Esophagus squamous epithelium (tissue), 5 donors: Measurements from ENCODE around the gene SCN2B. TPM values are rescaled to one million over a fixed set of nuclear protein-coding genes. Genes with fewer than 3 reads are reported as not detected.

Experiments
- DNase-seq: peaks from one replicate; lab custom pipeline; 2025; lab: John Stamatoyannopoulos, UW
- H3K27ac ChIP-seq, 4 donors: fragments of 200-600 bp; sonication (generic); one replicate each; pipeline ENCODE4 v1.5.1; 2016 to 2019; ENCODE audit warnings: mild to moderate bottlenecking in 1 of 4
- H3K27me3 ChIP-seq, 4 donors: fragments of 200-600 bp; sonication (generic); 1 replicate in 3 of 4; 2 replicates in 1 of 4; pipeline versions ENCODE4 v1.5.1 to v1.6.0; 2017 to 2021; ENCODE audit warnings: antibody characterized with exemption in 1 of 4
- H3K36me3 ChIP-seq, 3 donors: fragments of 200-600 bp; sonication (generic); one replicate each; pipeline ENCODE4 v1.5.1; 2016 to 2019
- H3K4me1 ChIP-seq, 3 donors: fragments of 200-600 bp; sonication (generic); one replicate each; pipeline ENCODE4 v1.5.1; 2017 to 2019
- H3K4me3 ChIP-seq, 4 donors: fragments of 200-600 bp; sonication (generic); 1 replicate in 3 of 4; 2 replicates in 1 of 4; pipeline ENCODE4 v1.5.1; 2016 to 2019; ENCODE audit warnings: mild to moderate bottlenecking in 2 of 4, moderate library complexity in 1 of 4
- H3K9me3 ChIP-seq, 3 donors: fragments of 200-600 bp; sonication (generic); one replicate each; pipeline ENCODE4 v1.5.1; 2016 to 2019
- CTCF ChIP-seq, 6 experiments: fragments of 450-650 bp in 4 of 6; fragments of 200-600 bp in 2 of 6; sonication (generic) in 2 of 6; IDR thresholded peaks; one replicate each; pipeline ENCODE4 v1.5.1; 2016 to 2019; ENCODE audit warnings: antibody characterized with exemption in 6 of 6, mild to moderate bottlenecking in 4 of 6, moderate library complexity in 4 of 6
- POLR2A ChIP-seq, 4 donors: fragments of 450-650 bp; IDR thresholded peaks; one replicate each; pipeline ENCODE4 v1.6.1; 2017; ENCODE audit warnings: antibody characterized with exemption in 4 of 4, mild to moderate bottlenecking in 4 of 4, moderate library complexity in 3 of 4
- WGBS, 2 donors: methylation state at CpG; one replicate each; pipeline ENCODE4 v1.1.5; 2018; 5-methylcytosine and 5-hydroxymethylcytosine counted together
- intact Hi-C: fragments of 100-400 bp; cut with DNase I; formaldehyde crosslinking; loops from one replicate; pipeline ENCODE4 v1.15.0; 2022
- small RNA-seq, 4 donors: library from RNA; depleted of rRNA; stranded (forward); fragments of <200 nt; gene quantifications; one replicate each; pipeline ENCODE3, GENCODE V24; 2016
- total RNA-seq, 4 donors: library from RNA; depleted of rRNA; stranded (reverse); fragments of >200 nt; gene quantifications; one replicate each; pipeline ENCODE4 v1.1.0, GENCODE V29; 2016
- donor health status: DM: yes; HTN: yes; CAD: no.

SCN2B gene
- total RNA-seq, 4 donors from 2014 or later = 0.38 to 1.1 TPM; not detected in 2

GRCh38 chr11:118117790-118118601 lies 58.4 kb downstream of the SCN2B start:
- DNase-seq = no peak
- Histone ChIP-seq H3K4me3 (no peak overlapping the region), H3K27ac (no peak overlapping the region)

GRCh38 chr11:118115048-118115447 lies 61.4 kb downstream of the SCN2B start:
- 88 to 94% methylated on average over 6 to 7 of the region's 7 CpGs for WGBS, 2 donors
- intact Hi-C loops = no loop called here
- peaks cover 0 to 89% (median 0%) of the 10 kb centered on the region in 3 donors for H3K36me3 ChIP-seq
- H3K27me3 ChIP-seq = peaks cover 0 to 3% (median 0%) of the 10 kb centered on the region in 4 donors
- peaks cover 0 to 17% (median 5%) of the 10 kb centered on the region in 3 donors for H3K4me1 ChIP-seq
- H3K27ac ChIP-seq = no peak overlapping the region
- no peak overlapping the region for H3K4me3 ChIP-seq
- H3K9me3 ChIP-seq = no peaks in the 10 kb centered on the region
- no peak for DNase-seq
- no peak for TF ChIP-seq CTCF (IDR thresholded peaks at IDR 0.05)

More at GRCh38 chr11:118117790-118118601, 58.4 kb downstream of the SCN2B start:
- intact Hi-C loops = no loop called here
- Histone ChIP-seq H3K9me3 (no peaks in the 10 kb centered on the region), H3K4me1 (peaks cover 0 to 7% (median 0%) of the 10 kb centered on the region in 3 donors), H3K36me3 (peaks cover 0 to 92% (median 0%) of the 10 kb centered on the region in 3 donors), H3K27me3 (peaks cover 0 to 3% (median 0%) of the 10 kb centered on the region in 4 donors)
- WGBS, 2 donors = 68 to 83% methylated on average over 5 to 7 of the region's 9 CpGs
- TF ChIP-seq CTCF (IDR thresholded peaks at IDR 0.05) (no peak), POLR2A (IDR thresholded peaks at IDR 0.05) (no peak)

GRCh38 chr11:118114266-118114665 lies 62.2 kb downstream of the SCN2B start:
- peaks cover 0 to 89% (median 0%) of the 10 kb centered on the region in 3 donors for H3K36me3 ChIP-seq
- no peak for DNase-seq
- intact Hi-C loops = no loop called here
- peaks cover 0 to 17% (median 5%) of the 10 kb centered on the region in 3 donors for H3K4me1 ChIP-seq
- no peaks in the 10 kb centered on the region for H3K9me3 ChIP-seq
- WGBS, 2 donors = 14 to 100% methylated on average over 1 of the region's 1 CpG
- H3K4me3 ChIP-seq = no peak overlapping the region
- TF ChIP-seq CTCF (IDR thresholded peaks at IDR 0.05) = no peak
- no peak for TF ChIP-seq POLR2A (IDR thresholded peaks at IDR 0.05)
- no peak overlapping the region for H3K27ac ChIP-seq
- peaks cover 0 to 3% (median 0%) of the 10 kb centered on the region in 4 donors for H3K27me3 ChIP-seq

- no peak for TF ChIP-seq CTCF (IDR thresholded peaks at IDR 0.05)
- TF ChIP-seq POLR2A (IDR thresholded peaks at IDR 0.05) = no peak
- Histone ChIP-seq H3K4me1 (peaks cover 0 to 17% (median 5%) of the 10 kb centered on the region in 3 donors), H3K9me3 (no peaks in the 10 kb centered on the region), H3K36me3 (peaks cover 0 to 89% (median 6%) of the 10 kb centered on the region in 3 donors), H3K4me3 (no peak overlapping the region), H3K27ac (no peak overlapping the region), H3K27me3 (peaks cover 0 to 3% (median 0%) of the 10 kb centered on the region in 4 donors)
- intact Hi-C loops = no loop called here
- no peak for DNase-seq
- 88 to 90% methylated on average over 8 to 11 of the region's 11 CpGs for WGBS, 2 donors
These were observed 63.6 kb downstream of the SCN2B start for GRCh38 chr11:118112711-118113430.

Small RNA genes lying within 50 kb of the gene (small RNA-seq; reads per million reads assigned to genes)
- 0 reads per million in 4 donors for gene HSPE1P18

Other genes with a start within 250 kb of the SCN2B start
- gene TMPRSS13, start 247.2 kb downstream of the SCN2B start, total RNA-seq = 10 to 100 TPM; 11.1 to 31.7 (median 21.0) TPM
- gene IL10RA, start 190.2 kb downstream of the SCN2B start, total RNA-seq = 10 to 100 TPM in 2 of 4 donors, 1 to 10 TPM in 2; 2.2 to 21.2 (median 11.3) TPM
- gene TMPRSS4, start 99.6 kb downstream of the SCN2B start, total RNA-seq = 100 to 1,000 TPM; 142 to 197 (median 161) TPM
- not detected for gene SMIM35, start 89.7 kb downstream of the SCN2B start, total RNA-seq
- gene SCN4B, start 23.8 kb downstream of the SCN2B start, total RNA-seq = 1 to 10 TPM in 3 of 4 donors, under 1 TPM in 1; 0.87 to 4.2 (median 1.3) TPM
- gene JAML, start 48.4 kb upstream of the SCN2B start, total RNA-seq = 10 to 100 TPM in 2 of 4 donors, 1 to 10 TPM in 2; 2.2 to 17.9 (median 9.5) TPM
- gene MPZL3, start 75.7 kb upstream of the SCN2B start, total RNA-seq = 10 to 100 TPM; 17.4 to 44.4 (median 32.4) TPM
- gene MPZL2, start 87.7 kb upstream of the SCN2B start, total RNA-seq = 100 to 1,000 TPM; 249 to 491 (median 352) TPM
- 1 to 10 TPM; 1.9 to 7.8 (median 3.1) TPM for gene CD3E, start 128.1 kb upstream of the SCN2B start, total RNA-seq
- gene CD3D, start 166.1 kb upstream of the SCN2B start, total RNA-seq = 10 to 100 TPM in 1 of 4 donors, 1 to 10 TPM in 3; 5.7 to 11.8 (median 7.2) TPM
- gene CD3G, start 167.7 kb upstream of the SCN2B start, total RNA-seq = 1 to 10 TPM in 3 of 4 donors, under 1 TPM in 1; 0.85 to 4.0 (median 1.4) TPM
- gene UBE4A, start 183.0 kb upstream of the SCN2B start, total RNA-seq = 10 to 100 TPM; 21.9 to 36.0 (median 33.2) TPM
- 10 to 100 TPM; 44.2 to 65.0 (median 48.8) TPM for gene ATP5MG, start 225.0 kb upstream of the SCN2B start, total RNA-seq